Activated naive CD8-positive, alpha-beta T cell treated with anti-CD3 and anti-CD28 coated beads, Interleukin-2, amount 50 U/mL, for 16 hours (primary cell): ENCODE data around the gene PRAMEF10.
"Not testable (repeated sequence)": the region's sequence is repeated elsewhere in the genome, so short reads cannot be mapped to it uniquely, and the experiment has no call there.

Experiments used
- DNase-seq: peaks from one replicate; pipeline ENCODE4 v3.0.0-alpha.2; 2020; ENCODE audit warnings: low read depth, low spot score

Gene PRAMEF10, protein sequence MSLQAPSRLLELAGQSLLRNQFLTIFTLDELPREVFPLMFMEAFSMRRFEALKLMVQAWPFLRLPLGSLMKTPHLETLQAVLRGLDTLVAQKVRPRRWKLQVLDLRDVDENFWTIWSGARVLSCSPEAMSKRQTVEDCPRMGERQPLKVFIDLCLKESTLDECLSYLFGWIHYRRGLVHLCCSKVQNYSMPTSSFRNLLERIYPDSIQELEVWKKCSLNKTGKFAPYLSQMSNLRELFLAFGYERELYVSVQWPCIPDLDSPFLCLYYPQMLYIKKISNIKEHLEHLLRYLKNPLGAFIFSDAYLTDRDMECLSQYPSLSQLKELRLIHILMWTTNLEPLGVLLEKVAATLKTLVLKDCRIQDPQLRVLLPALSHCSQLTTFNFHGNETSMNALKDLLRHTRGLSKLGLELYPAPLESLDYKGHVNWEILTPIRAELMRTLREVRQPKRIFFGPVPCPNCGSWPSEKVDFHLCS

DNA sequence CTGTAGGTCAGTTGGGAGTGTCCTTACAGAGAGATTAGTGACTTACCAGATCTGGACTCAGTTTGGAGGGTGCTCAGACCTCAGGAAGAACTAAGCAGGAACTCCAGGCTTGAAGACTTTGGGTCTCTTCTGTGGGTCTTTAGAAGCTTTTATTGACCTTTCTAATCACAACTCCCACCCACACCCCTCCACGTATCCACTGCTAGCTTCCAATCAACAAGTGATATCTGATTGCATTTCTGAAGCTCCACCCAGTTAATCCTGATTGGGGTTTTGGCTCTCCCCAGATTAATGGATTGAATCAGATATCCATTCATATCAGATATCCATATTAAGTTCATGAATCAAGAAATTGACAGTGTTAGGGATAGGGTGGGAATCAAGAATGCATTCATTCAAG, at the start of gene PRAMEF10:
Gene PRAMEF10 (minus strand): TSS at position 101 of the 400 bp plus-strand sequence. CDS start 2,423 bp downstream, outside the sequence.
- DNase-seq, result not testable (repeated sequence)

DNA sequence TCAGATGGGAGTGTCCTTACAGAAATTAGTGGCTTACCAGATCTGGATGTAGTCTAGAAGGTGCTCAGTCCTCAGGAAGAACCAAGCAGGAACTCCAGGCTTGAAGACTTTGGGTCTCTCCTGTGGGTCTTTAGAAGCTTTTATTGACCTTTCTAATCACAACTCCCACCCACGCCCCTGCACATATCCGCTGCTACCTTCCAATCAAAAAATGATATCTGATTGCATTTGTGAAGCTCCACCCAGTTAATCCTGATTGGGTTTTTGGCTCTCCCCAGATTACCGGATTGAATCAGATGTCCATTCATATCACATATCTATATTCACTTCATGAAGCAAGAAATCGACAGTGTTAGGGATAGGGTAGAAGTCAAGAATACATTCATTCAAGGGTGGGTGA, 49.4 kb upstream of the PRAMEF10 start, which contains the start of gene PRAMEF6:
Gene PRAMEF6 (minus strand): TSS at position 101 of the 400 bp plus-strand sequence. CDS start 5,062 bp downstream, outside the sequence.
- not testable (repeated sequence) for DNase-seq

DNA sequence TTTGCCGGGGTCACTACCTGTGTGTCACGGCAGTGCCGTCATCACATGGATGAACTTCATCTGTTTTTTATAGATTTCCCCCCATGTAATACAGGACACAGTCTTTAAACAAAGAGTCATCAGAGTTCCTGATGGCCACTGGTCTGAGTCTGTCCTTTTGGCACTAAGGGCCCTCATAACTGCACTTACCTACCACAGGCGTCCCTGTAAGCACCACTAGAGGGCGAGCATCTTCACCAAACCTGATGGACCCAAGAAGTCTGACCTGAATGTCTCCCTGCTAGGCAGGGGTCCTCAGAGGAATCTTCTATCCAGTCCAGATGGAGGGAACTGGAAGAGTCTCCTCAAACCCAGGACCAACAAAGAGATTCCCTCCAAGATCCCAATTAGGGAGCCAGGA, 26.3 kb upstream of the PRAMEF10 start:
- not testable (repeated sequence) for DNase-seq

DNA sequence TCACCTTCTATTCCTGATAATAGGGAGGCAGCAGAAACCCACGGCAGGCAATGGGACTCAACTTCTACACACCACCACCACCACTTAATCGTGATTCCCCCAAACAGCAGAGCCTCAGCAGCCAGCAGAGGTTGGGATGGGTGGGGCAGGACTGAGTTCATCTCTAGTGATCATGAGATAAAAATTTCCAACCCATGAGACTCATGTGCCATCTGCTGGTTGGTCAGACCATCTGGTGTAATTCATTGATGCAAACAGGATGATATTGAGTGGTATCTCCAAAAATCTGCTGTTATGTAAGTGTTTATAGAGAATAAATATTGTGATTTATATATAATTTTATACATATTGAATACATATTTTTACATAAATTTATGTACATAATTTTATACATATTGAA, 23.7 kb upstream of the PRAMEF10 start:
- DNase-seq, result not testable (repeated sequence)

DNA sequence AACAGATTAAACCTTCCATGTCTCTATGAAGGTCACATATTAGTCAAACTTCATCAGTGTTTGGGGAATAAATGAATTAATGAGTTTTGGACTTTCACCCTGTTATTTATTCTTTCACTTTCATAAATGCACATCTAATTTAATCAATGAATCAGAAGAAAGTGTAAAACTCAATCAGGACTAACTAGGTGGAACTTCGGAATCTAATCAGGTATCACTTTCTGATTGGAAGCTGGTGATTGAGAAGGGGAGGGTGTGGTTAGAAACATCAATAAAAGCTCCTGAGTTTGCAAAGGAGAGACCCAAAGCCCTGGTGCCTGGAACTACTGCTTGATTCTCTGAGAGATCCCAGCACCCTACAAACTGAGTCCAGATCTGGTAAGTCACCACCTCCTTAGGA, 18.2 kb upstream of the PRAMEF10 start, which contains the start of gene PRAMEF7:
Gene PRAMEF7 (plus strand): TSS at position 301 of the 400 bp plus-strand sequence. CDS start 1,083 bp downstream, outside the sequence.
- DNase-seq, result not testable (repeated sequence)

DNA sequence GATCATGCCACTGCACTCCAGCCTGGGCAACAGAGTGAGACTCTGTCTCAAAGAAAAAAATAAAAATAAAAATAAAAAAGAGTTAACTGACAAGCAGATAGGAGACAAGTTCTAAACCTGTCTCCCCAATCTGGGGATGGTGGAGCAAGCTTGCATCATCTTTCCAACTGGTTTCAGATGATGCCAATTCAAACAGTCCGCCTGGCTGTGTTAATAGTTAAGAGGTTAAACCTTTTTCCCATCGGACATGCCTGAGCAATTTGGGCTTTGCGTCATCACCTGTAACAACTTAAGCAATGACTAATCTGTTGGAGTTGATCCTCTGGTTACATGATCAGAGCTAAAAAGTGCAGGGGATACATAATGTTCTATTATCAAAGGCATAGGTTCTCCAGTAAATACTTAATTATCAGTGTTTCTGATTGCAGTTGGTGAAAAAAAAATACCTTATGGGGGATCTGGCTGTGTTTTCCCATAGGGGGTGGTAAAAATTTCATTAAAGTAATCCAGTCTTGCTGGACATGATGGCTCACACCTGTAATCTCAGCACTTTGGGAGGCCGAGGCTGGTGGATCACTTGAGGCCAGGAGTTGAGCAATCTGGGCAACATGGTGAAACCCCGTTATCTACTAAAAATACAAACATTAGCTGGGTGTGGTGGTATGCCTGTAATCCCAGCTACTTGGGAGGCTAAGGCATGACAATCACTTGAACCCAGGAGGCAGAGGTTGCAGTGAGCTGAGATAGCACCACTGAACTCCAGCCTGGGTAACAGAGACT, 5.9 kb upstream of the PRAMEF10 start:
- not testable (repeated sequence) for DNase-seq

DNA sequence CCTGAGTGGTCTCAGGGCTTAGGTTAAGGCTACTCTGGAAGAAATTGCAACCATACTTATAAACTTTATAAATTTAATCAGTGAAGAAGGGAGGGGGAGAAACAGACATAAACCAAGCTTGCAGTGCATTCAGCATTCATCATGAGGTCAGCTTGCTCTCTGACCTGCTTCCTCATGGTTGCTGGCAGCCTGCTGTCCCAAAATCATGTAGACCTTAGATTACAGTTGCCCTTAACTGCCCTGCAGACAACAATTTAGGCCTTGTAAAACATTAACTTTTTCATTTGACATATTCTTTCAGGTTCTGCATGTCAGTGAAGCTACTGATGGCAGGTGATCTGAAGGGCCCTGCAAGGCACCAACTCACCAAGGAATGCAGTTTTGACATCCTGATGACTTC, 1.1 kb upstream of the PRAMEF10 start:
- DNase-seq, result not testable (repeated sequence)

DNA sequence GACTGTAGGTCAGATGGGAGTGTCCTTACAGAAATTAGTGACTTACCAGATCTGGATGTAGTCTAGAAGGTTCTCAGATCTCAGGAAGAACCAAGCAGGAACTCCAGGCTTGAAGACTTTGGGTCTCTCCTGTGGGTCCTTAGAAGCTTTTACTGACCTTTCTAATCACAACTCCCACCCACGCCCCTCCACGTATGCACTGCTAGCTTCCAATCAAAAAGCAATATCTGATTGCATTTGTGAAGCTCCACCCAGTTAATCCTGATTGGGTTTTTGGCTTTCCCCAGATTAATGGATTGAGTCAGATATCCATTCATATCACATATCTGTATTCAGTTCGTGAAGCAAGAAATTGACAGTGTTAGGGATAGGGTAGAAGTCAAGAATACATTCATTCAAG, 12.0 kb downstream of the PRAMEF10 start, which contains the start of gene PRAMEF4:
Gene PRAMEF4 (minus strand): TSS at position 101 of the 400 bp plus-strand sequence. CDS start 2,807 bp downstream, outside the sequence.
- not testable (repeated sequence) for DNase-seq

DNA sequence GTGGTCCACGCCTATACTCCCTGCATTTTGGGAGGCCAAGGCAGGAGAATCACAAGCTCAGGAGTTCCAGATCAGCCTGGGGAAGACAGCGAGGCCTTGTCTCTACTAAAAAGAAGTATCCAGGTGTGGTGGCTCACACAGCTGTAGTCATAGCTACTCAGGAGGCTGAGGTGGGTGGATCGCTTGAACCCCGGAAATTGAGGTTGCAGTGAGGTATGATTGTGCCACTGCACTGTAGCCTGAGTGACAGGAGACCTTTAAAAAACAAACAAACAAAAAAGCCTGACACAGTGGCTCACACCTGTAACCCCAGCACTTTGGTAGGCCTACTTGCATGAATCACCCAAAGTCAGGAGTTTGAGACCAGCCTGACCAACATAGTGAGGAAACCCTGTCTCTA, 19.6 kb downstream of the PRAMEF10 start:
- not testable (repeated sequence) for DNase-seq

DNA sequence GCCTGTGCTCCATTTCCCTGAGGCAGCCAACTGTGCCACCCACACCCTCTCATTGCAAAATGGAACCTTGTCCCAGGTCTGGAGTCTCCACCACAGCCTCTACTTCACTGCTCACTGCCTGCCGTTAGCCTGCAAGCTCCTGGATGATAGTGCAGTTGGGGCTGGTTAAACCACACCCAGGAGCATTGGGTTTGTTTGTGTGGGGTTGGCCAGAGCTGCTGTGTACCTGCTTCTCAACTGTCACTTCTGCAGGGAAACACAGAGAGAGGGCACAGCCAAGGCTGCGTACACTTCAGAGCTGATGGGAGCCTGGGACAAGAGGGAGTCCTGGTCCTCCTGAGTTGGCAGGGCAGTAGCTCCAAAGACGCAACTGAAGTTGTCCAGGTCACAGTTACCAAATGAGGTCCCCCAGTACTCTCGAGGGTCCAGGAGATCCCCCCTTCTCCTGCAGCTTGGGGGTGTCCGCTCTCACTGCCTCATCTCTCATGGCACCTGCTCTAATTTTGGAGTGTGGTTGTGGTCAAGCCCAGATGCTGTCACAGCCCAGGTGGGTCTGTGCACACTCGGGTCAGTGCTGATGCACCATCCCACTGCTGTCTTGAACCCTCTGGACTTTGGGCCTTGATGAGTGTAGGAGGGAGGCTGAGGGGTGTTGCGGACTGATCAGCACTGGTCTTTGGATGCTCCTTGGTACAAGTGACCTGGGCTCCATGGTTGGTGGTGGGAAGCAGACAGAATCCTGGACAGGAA, 34.8 kb downstream of the PRAMEF10 start:
- DNase-seq, result not testable (repeated sequence)

DNA sequence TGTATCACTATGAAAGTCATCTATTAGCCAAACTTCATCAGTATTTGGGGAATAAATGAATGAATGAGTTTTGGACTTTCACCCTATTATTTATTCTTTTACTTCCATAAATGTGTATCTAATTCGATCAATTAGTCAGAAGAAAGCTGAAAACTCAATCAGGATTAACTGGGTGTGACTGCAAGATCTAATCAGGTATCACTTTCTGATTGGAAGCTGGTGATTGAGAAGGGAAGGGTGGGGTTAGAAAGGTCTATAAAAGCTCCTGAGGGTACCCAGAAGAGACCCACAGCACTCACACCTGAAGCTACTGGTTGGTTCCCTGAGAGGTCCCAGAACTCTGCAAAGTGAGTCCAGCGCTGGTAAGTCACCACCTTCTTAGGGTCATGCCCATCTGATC, 41.3 kb downstream of the PRAMEF10 start, which contains the start of gene PRAMEF2:
Gene PRAMEF2 (plus strand): TSS at position 301 of the 400 bp plus-strand sequence. CDS start 1,924 bp downstream, outside the sequence.
- DNase-seq, result not testable (repeated sequence)

DNA sequence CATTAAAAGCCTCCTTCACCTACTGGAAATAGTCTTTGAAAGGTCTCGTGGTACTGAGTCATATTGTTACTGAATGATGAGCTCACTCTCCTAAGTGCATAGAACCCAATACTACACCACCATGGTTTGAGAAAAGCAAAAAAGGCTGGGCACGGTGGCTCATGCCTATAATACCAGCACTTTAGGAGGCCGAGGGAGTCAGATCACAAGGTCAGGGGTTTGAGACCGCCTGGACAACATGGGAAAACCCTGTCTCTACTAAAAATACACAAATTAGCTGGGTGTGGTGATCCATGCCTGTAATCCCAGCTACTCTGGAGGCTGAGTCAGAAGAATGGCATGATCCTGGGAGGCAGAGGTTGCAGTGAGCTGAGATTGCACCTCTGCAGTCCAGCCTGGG, 46.3 kb downstream of the PRAMEF10 start:
- DNase-seq, result no peak

DNA sequence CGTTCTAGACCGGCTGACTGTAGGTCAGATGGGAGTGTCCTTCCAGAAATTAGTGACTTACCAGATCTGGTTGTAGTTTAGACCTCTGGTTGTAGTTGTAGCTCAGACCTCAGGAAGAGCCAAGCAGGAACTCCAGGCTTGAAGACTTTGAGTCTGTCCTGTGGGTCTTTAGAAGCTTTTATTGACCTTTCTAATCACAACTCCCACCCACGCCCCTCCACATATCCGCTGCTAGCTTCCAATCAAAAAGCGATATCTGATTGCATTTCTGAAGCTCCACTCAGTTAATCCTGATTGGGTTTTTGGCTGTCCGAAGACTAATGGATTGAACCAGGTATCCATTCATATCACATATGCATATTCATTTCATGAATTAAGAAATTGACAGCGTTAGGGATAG, 49.5 kb downstream of the PRAMEF10 start, which contains the start of gene HNRNPCL1:
Gene HNRNPCL1 (minus strand): TSS at position 101 of the 400 bp plus-strand sequence. CDS start 431 bp downstream, outside the sequence.
- not testable (repeated sequence) for DNase-seq
